ENCODE measurements around the gene WDR20. TPM values are rescaled to one million over a fixed set of nuclear protein-coding genes. Genes with fewer than 3 reads are reported as not detected.
"Not testable (repeated sequence)": the region's sequence is repeated elsewhere in the genome, so short reads cannot be mapped to it uniquely, and the experiment has no call there.

WDR20 gene
- 10 to 100 TPM; 24.8 to 30.9 TPM for total RNA-seq

GRCh38 chr14:102139286-102140026 lies at the start of gene WDR20:
Gene WDR20, plus strand, starts transcription at chr14:102139897. Its CDS starts 27 bp downstream, at chr14:102139924.
- POLR2A ChIA-PET = interaction anchor here (1.0 to 1.1 kb wide), 2 partner anchors 45 to 54 kb away, joined by 3 to 5 read pairs; no protein-coding TSS in a partner anchor
- CTCF ChIA-PET = interaction anchor here (0.6 to 2.1 kb wide), 5 partner anchors 43 to 292 kb away, joined by 3 to 6 read pairs (median 4); no protein-coding TSS in a partner anchor

GRCh38 chr14:102090713-102091112 lies 49.0 kb upstream of the WDR20 start:
- CTCF ChIA-PET = interaction anchor here (1.2 kb wide), 1 partner anchor 223 kb away, joined by 4 read pairs; no protein-coding TSS in a partner anchor
- POLR2A ChIA-PET = no interaction called here

- ChIA-PET CTCF (interaction anchor here (1.8 kb wide), 1 partner anchor 221 kb away, joined by 4 read pairs; no protein-coding TSS in a partner anchor), POLR2A (no interaction called here)
Observed at GRCh38 chr14:102092806-102093205, 46.9 kb upstream of the WDR20 start.

- ChIA-PET POLR2A (no interaction called here), CTCF (interaction anchor here (0.5 to 1.8 kb wide), 2 partner anchors 40 to 220 kb away, joined by 4 read pairs; no protein-coding TSS in a partner anchor)
Observed at GRCh38 chr14:102094101-102094500, 45.6 kb upstream of the WDR20 start.

- POLR2A ChIA-PET = no interaction called here
Observed at GRCh38 chr14:102095231-102095870, 44.3 kb upstream of the WDR20 start.

GRCh38 chr14:102095871-102096568 lies 43.7 kb upstream of the WDR20 start:
- POLR2A ChIA-PET = no interaction called here
- CTCF ChIA-PET = interaction anchor here (0.8 to 2.1 kb wide), 19 partner anchors 8 to 218 kb away, joined by 3 to 11 read pairs (median 3); partner anchors contain the start of genes DYNC1H1 and WDR20

More at GRCh38 chr14:102095231-102095870, 44.3 kb upstream of the WDR20 start:
- CTCF ChIA-PET = interaction anchor here (0.8 to 2.1 kb wide), 11 partner anchors 11 to 219 kb away, joined by 3 to 11 read pairs (median 3); partner anchors contain the start of gene DYNC1H1

- ChIA-PET CTCF (interaction anchor here (0.6 to 2.1 kb wide), 22 partner anchors 8 to 375 kb away, joined by 3 to 11 read pairs (median 4); partner anchors contain the start of genes DYNC1H1 and WDR20), POLR2A (no interaction called here)
Observed at GRCh38 chr14:102096569-102097188, 43.0 kb upstream of the WDR20 start.

- ChIA-PET POLR2A (interaction anchor here (0.6 kb wide), 2 partner anchors 10 to 14 kb away, joined by 3 to 6 read pairs; no protein-coding TSS in a partner anchor), CTCF (interaction anchor here (1.0 to 2.1 kb wide), 8 partner anchors 9 to 376 kb away, joined by 3 to 11 read pairs (median 3); no protein-coding TSS in a partner anchor)
Observed at GRCh38 chr14:102097441-102098135, 42.1 kb upstream of the WDR20 start.

- CTCF ChIA-PET = no interaction called here
- POLR2A ChIA-PET = no interaction called here
Observed at GRCh38 chr14:102103062-102103695, 36.5 kb upstream of the WDR20 start.

- CTCF ChIA-PET = interaction anchor here (1.8 kb wide), 1 partner anchor 9 kb away, joined by 5 read pairs; no protein-coding TSS in a partner anchor
- POLR2A ChIA-PET = no interaction called here
Observed at GRCh38 chr14:102105369-102105768, 34.3 kb upstream of the WDR20 start.

GRCh38 chr14:102109332-102109731 lies 30.4 kb upstream of the WDR20 start:
- POLR2A ChIA-PET, CTCF ChIA-PET: not testable (repeated sequence)

GRCh38 chr14:102111101-102111500 lies 28.6 kb upstream of the WDR20 start:
- POLR2A ChIA-PET = no interaction called here
- CTCF ChIA-PET = no interaction called here

GRCh38 chr14:102116361-102117180 lies 23.1 kb upstream of the WDR20 start:
- ChIA-PET CTCF (interaction anchor here (1.0 kb wide), 1 partner anchor 20 kb away, joined by 3 read pairs; no protein-coding TSS in a partner anchor), POLR2A (no interaction called here)

GRCh38 chr14:102117852-102118251 lies 21.8 kb upstream of the WDR20 start:
- ChIA-PET POLR2A (no interaction called here), CTCF (interaction anchor here (0.5 kb wide), 1 partner anchor 119 kb away, joined by 4 read pairs; no protein-coding TSS in a partner anchor)

- POLR2A ChIA-PET = no interaction called here
Observed at GRCh38 chr14:102120888-102121287, 18.8 kb upstream of the WDR20 start.

GRCh38 chr14:102121567-102121966 lies 18.1 kb upstream of the WDR20 start:
- CTCF ChIA-PET = no interaction called here
- POLR2A ChIA-PET = no interaction called here

More at GRCh38 chr14:102120888-102121287, 18.8 kb upstream of the WDR20 start:
- CTCF ChIA-PET = no interaction called here

GRCh38 chr14:102124419-102124818 lies 15.3 kb upstream of the WDR20 start:
- CTCF ChIA-PET = no interaction called here

More at GRCh38 chr14:102124419-102124818, 15.3 kb upstream of the WDR20 start:
- POLR2A ChIA-PET = no interaction called here
